ENCODE data around the gene BDNF. TPM values are rescaled to one million over a fixed set of nuclear protein-coding genes. Genes with fewer than 3 reads are reported as not detected.

Gene BDNF
- total RNA-seq, 1 experiment from 2014 or later = 5.4 TPM

DNA sequence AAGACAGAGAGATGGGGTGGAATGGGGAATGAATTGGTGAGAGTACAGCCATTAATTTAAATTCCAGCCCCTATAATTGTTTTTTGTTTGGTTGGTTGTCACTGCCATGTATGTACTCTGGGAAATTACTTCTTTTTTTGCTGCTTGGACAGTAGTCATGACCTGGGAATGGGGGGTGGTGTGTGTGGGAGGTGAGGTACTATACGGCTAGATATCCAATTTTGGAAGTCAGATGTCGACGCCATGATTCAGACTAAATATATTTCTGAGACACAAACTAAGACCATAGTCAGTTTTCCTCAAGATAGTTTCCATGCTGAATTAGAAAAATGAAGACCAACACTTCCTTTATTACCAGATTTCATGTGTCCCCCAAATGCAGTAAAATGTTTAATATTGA, 7.4 kb upstream of the BDNF start:
- CTCF ChIA-PET = no interaction called here
- no peaks in the 10 kb centered on the region for H3K36me3 ChIP-seq (ENCODE audit: low read depth)
- intact Hi-C loops (cut with micrococcal nuclease; ENCODE audit: unreplicated experiment) = no loop called here

DNA sequence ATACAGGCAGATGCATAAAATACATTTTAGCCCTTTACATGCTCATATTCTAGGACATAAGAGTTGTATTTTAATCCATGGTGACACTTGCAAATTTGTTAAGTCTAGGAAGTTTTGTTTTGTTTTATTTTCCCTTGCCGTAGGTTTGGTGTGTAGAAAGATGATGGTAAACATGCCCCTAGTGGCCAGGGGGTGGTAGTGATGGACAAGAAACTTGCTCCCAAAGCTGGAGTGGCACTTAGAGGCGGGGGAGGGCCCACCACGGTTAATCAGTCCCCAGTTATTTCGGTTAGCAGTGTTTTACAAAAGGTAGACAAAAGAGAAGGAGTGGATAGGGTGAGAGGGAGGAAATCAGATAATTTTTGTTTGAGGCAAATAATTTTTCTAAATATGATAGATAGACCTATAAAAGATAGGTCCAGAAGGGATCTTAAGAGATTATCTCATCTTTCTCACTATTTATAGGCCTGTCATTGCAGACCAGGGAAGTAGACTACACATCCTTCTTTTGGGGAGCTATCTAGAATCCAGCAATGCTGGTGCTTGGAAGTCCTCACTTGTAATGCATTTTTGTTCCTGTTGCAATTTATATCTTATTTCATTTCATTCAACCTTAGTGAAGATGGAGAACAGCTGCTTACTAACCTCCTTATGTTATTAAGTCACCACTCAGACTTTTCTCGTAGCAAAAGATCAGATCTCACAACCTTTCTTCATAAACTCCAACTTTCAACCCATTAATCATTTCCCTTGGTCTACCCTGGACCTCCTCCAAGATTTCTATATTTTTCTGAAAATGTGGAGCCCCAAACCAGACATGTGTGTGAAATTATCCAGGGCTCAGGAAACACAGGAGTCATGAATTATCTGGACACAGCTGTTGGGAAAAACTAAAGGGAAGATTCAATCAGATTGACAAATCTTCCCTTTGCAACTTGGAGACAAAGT, 5.9 kb upstream of the BDNF start:
- BruUV-seq (replicated peaks) = no TSS peak
- no peak overlapping the region for H3K27ac ChIP-seq
- H4K20me1 ChIP-seq (ENCODE audit: insufficient read depth) = no peaks in the 10 kb centered on the region
- no peak overlapping the region for H2AFZ ChIP-seq
- H3K36me3 ChIP-seq (ENCODE audit: low read depth) = no peaks in the 10 kb centered on the region
- no peaks in the 10 kb centered on the region for H3F3A ChIP-seq (ENCODE audit: insufficient read depth, low read depth)
- intact Hi-C loops (cut with micrococcal nuclease; ENCODE audit: unreplicated experiment) = no loop called here
- H3K4me1 ChIP-seq (replicated peaks; ENCODE audit: insufficient read depth) = peaks cover 2% of the 10 kb centered on the region; the same call in 1 of the 2 replicates
- ChIA-PET POLR2A (ENCODE audit: unreplicated experiment) (interaction anchor here (0.6 kb wide), 1 partner anchor 637 kb away, joined by 3 read pairs; no protein-coding TSS in a partner anchor), CTCF (no interaction called here)
- peak in 1 of 2 experiments; percentile 14 for DNase-seq
- no peak overlapping the region for H3K4me3 ChIP-seq
- no peaks in the 10 kb centered on the region for H3K9me2 ChIP-seq (ENCODE audit: insufficient read depth)
- peaks cover 11% of the 10 kb centered on the region; the same call in 1 of the 2 replicates for H3K27me3 ChIP-seq (ENCODE audit: insufficient read depth, low read depth)
- no peaks in the 10 kb centered on the region for H3K79me2 ChIP-seq (ENCODE audit: low read depth)
- no peaks in the 10 kb centered on the region for H3K9me3 ChIP-seq (ENCODE audit: insufficient read depth, low read depth)
- no peak for TF ChIP-seq EZH2 (IDR thresholded peaks at IDR 0.05; ENCODE audit: low read depth)
- TF ChIP-seq, protein P1, sequence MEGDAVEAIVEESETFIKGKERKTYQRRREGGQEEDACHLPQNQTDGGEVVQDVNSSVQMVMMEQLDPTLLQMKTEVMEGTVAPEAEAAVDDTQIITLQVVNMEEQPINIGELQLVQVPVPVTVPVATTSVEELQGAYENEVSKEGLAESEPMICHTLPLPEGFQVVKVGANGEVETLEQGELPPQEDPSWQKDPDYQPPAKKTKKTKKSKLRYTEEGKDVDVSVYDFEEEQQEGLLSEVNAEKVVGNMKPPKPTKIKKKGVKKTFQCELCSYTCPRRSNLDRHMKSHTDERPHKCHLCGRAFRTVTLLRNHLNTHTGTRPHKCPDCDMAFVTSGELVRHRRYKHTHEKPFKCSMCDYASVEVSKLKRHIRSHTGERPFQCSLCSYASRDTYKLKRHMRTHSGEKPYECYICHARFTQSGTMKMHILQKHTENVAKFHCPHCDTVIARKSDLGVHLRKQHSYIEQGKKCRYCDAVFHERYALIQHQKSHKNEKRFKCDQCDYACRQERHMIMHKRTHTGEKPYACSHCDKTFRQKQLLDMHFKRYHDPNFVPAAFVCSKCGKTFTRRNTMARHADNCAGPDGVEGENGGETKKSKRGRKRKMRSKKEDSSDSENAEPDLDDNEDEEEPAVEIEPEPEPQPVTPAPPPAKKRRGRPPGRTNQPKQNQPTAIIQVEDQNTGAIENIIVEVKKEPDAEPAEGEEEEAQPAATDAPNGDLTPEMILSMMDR (conservative IDR thresholded peaks at IDR 0.05) = peak; percentile 80
- no peak overlapping the region for H3K4me2 ChIP-seq

More for the DNA sequence above, 7.4 kb upstream of the BDNF start:
- Histone ChIP-seq H2AFZ (no peak overlapping the region), H3K9me2 (ENCODE audit: insufficient read depth) (no peaks in the 10 kb centered on the region), H3K27me3 (ENCODE audit: insufficient read depth, low read depth) (no peaks in the 10 kb centered on the region), H3K9me3 (ENCODE audit: insufficient read depth, low read depth) (no peaks in the 10 kb centered on the region), H3K4me3 (no peak overlapping the region), H3K27ac (no peak overlapping the region), H3K4me1 (replicated peaks; ENCODE audit: insufficient read depth) (no peaks in the 10 kb centered on the region), H3K4me2 (no peak overlapping the region), H3F3A (ENCODE audit: insufficient read depth, low read depth) (no peaks in the 10 kb centered on the region), H3K79me2 (ENCODE audit: low read depth) (no peaks in the 10 kb centered on the region), H4K20me1 (ENCODE audit: insufficient read depth) (no peaks in the 10 kb centered on the region)
- POLR2A ChIA-PET (ENCODE audit: unreplicated experiment) = no interaction called here
- no peak for TF ChIP-seq EZH2 (IDR thresholded peaks at IDR 0.05; ENCODE audit: low read depth)
- TF ChIP-seq, protein P1 (conservative IDR thresholded peaks at IDR 0.05) = no peak
- no peak for DNase-seq
- BruUV-seq (replicated peaks) = no TSS peak

DNA sequence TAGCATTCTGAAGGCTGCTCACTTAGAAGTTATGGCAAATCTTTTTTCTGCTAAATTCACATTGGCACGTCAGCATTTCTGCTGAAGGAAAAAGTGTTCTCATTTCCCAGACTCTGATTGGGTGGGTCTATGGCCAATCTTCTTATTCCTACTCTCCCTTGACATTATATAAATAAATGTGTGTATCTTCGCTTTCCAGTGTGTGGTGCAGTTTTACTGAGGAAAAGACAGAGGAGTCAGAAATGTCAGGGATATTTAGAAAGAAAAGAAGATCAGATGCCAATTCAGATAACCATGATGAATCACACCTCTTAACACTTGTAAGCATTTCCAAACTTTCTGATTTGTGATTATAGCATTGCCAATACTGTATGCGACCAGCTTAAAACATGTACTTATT, 3.2 kb upstream of the BDNF start:
- CTCF ChIA-PET = no interaction called here
- intact Hi-C loops (cut with micrococcal nuclease; ENCODE audit: unreplicated experiment) = loop anchor here (5.0 kb wide), 2 partner anchors 229 to 1454 kb away; no protein-coding TSS in a partner anchor

More for the DNA sequence above, 3.2 kb upstream of the BDNF start:
- Histone ChIP-seq H3K36me3 (ENCODE audit: low read depth) (no peaks in the 10 kb centered on the region), H3K4me1 (replicated peaks; ENCODE audit: insufficient read depth) (peaks cover 21% of the 10 kb centered on the region), H3K9me3 (ENCODE audit: insufficient read depth, low read depth) (no peaks in the 10 kb centered on the region), H3K9me2 (ENCODE audit: insufficient read depth) (no peaks in the 10 kb centered on the region), H3K27me3 (ENCODE audit: insufficient read depth, low read depth) (peaks cover 31% of the 10 kb centered on the region), H4K20me1 (ENCODE audit: insufficient read depth) (0 out of 2 replicates have a peak, but pooled peaks cover 2% of the 10 kb centered on the region), H3K79me2 (ENCODE audit: low read depth) (no peaks in the 10 kb centered on the region), H3F3A (ENCODE audit: insufficient read depth, low read depth) (no peaks in the 10 kb centered on the region), H3K27ac (no peak overlapping the region), H3K4me2 (no peak overlapping the region), H3K4me3 (no peak overlapping the region), H2AFZ (no peak overlapping the region)
- POLR2A ChIA-PET (ENCODE audit: unreplicated experiment) = no interaction called here
- no peak for DNase-seq
- no TSS peak for BruUV-seq (replicated peaks)
- no peak for TF ChIP-seq EZH2 (IDR thresholded peaks at IDR 0.05; ENCODE audit: low read depth)
- TF ChIP-seq, protein P1 (conservative IDR thresholded peaks at IDR 0.05) = no peak

Data from PC-9 (cell line).